Panc1 (cell line): ENCODE measurements around the gene CUL1.

Experiments
- POLR2AphosphoS5 ChIP-seq: IDR thresholded peaks from 2 replicates; pipeline ENCODE4 v1.6.1; 2012; ENCODE audit warnings: mild to moderate bottlenecking, low read depth, low read length, moderate library complexity
- TF ChIP-seq, protein P1 (sequence below): fragments of 450-650 bp; IDR thresholded peaks from 2 replicates; pipeline ENCODE4 v1.5.1; 2017; ENCODE audit warnings: mild to moderate bottlenecking
- TF ChIP-seq, protein P2 (sequence below), 2 experiments: IDR thresholded peaks; 2 replicates each; pipeline ENCODE4 v1.6.1; 2011 to 2012; ENCODE audit warnings: low read depth in 2 of 2, control low read depth in 1 of 2, low read length in 1 of 2, mild to moderate bottlenecking in 1 of 2, moderate library complexity in 1 of 2; ENCODE audit not compliant: insufficient read depth in 1 of 2

DNA sequence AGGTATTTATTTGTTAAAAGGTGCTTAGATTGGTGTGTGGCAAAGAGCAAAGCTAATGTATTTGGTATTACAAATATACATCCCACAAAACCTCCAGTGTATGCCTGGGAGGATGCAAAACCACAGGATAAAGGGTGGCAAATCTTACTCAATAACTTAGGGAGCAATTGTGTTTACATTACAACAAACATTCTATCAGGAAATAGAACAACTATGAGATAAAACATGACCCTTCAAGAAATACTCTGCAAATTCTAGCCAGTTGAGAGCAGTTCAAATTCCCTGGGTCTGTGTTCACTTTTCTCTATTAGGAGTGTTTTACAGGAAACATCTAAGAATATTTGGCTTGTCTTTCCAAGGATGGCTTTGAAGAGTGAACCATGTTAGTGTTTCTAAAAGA, 64.9 kb downstream of the CUL1 start:
- TF ChIP-seq, protein P1, sequence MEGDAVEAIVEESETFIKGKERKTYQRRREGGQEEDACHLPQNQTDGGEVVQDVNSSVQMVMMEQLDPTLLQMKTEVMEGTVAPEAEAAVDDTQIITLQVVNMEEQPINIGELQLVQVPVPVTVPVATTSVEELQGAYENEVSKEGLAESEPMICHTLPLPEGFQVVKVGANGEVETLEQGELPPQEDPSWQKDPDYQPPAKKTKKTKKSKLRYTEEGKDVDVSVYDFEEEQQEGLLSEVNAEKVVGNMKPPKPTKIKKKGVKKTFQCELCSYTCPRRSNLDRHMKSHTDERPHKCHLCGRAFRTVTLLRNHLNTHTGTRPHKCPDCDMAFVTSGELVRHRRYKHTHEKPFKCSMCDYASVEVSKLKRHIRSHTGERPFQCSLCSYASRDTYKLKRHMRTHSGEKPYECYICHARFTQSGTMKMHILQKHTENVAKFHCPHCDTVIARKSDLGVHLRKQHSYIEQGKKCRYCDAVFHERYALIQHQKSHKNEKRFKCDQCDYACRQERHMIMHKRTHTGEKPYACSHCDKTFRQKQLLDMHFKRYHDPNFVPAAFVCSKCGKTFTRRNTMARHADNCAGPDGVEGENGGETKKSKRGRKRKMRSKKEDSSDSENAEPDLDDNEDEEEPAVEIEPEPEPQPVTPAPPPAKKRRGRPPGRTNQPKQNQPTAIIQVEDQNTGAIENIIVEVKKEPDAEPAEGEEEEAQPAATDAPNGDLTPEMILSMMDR = no peak
- no peak for TF ChIP-seq POLR2AphosphoS5
- TF ChIP-seq, protein P2, sequence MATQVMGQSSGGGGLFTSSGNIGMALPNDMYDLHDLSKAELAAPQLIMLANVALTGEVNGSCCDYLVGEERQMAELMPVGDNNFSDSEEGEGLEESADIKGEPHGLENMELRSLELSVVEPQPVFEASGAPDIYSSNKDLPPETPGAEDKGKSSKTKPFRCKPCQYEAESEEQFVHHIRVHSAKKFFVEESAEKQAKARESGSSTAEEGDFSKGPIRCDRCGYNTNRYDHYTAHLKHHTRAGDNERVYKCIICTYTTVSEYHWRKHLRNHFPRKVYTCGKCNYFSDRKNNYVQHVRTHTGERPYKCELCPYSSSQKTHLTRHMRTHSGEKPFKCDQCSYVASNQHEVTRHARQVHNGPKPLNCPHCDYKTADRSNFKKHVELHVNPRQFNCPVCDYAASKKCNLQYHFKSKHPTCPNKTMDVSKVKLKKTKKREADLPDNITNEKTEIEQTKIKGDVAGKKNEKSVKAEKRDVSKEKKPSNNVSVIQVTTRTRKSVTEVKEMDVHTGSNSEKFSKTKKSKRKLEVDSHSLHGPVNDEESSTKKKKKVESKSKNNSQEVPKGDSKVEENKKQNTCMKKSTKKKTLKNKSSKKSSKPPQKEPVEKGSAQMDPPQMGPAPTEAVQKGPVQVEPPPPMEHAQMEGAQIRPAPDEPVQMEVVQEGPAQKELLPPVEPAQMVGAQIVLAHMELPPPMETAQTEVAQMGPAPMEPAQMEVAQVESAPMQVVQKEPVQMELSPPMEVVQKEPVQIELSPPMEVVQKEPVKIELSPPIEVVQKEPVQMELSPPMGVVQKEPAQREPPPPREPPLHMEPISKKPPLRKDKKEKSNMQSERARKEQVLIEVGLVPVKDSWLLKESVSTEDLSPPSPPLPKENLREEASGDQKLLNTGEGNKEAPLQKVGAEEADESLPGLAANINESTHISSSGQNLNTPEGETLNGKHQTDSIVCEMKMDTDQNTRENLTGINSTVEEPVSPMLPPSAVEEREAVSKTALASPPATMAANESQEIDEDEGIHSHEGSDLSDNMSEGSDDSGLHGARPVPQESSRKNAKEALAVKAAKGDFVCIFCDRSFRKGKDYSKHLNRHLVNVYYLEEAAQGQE (IDR thresholded peaks at IDR 0.05; ENCODE audit: insufficient read depth in 1 of 2, low read depth in 2 of 2, low read length in 1 of 2) = no peak
